Stomach (tissue), 9 donors: ENCODE measurements around the gene EFCC1. TPM values are rescaled to one million over a fixed set of nuclear protein-coding genes. Genes with fewer than 3 reads are reported as not detected.
A peak's percentile ranks its signal among the peaks of the same experiment; 100 is the strongest.

Source experiments
- DNase-seq, 2 donors: peaks; one replicate each; pipeline versions ENCODE4 v3.0.0 to v3.0.0-alpha.2; 2013 to 2019
- H3K27ac ChIP-seq, 5 donors: fragments of 200-600 bp in 4 of 5; sonication (generic) in 4 of 5; one replicate each; pipeline ENCODE4 v1.5.1; 2013 to 2019; ENCODE audit warnings: mild to moderate bottlenecking in 1 of 5, moderate library complexity in 1 of 5
- H3K27me3 ChIP-seq, 3 donors: fragments of 200-600 bp; sonication (generic); one replicate each; pipeline ENCODE4 v1.5.1; 2017 to 2019; ENCODE audit warnings: mixed run types in 1 of 3
- H3K36me3 ChIP-seq, 4 donors: fragments of 200-600 bp; sonication (generic); 1 replicate in 3 of 4; 2 replicates in 1 of 4; pipeline ENCODE4 v1.5.1; 2016 to 2019
- H3K4me1 ChIP-seq, 4 donors: fragments of 200-600 bp; sonication (generic); one replicate each; pipeline ENCODE4 v1.5.1; 2016 to 2019
- H3K4me3 ChIP-seq, 4 donors: fragments of 200-600 bp; sonication (generic) in 3 of 4; one replicate each; pipeline ENCODE4 v1.5.1; 2016 to 2019; ENCODE audit warnings: mild to moderate bottlenecking in 1 of 4
- H3K9me3 ChIP-seq, 4 donors: fragments of 200-600 bp; sonication (generic); one replicate each; pipeline ENCODE4 v1.5.1; 2016 to 2019
- CTCF ChIP-seq, 7 experiments: fragments of 450-650 bp in 4 of 7; fragments of 200-600 bp in 3 of 7; sonication (generic) in 3 of 7; IDR thresholded peaks; one replicate each; pipeline ENCODE4 v1.5.1; 2016 to 2019; ENCODE audit warnings: antibody characterized with exemption in 7 of 7, control low read depth in 2 of 7, mild to moderate bottlenecking in 1 of 7
- EP300 ChIP-seq: sonication (generic); formaldehyde crosslinking; IDR thresholded peaks from one replicate; pipeline ENCODE4 v1.6.1; 2017; ENCODE audit warnings: antibody characterized with exemption
- POLR2A ChIP-seq, 4 donors: fragments of 450-650 bp; IDR thresholded peaks; one replicate each; pipeline ENCODE4 v1.6.1; 2016; ENCODE audit warnings: antibody characterized with exemption in 4 of 4, control low read depth in 2 of 4, mild to moderate bottlenecking in 1 of 4, moderate library complexity in 1 of 4
- POLR2AphosphoS5 ChIP-seq, 3 donors: sonication (generic); formaldehyde crosslinking; IDR thresholded peaks; one replicate each; pipeline ENCODE4 v1.6.1; 2016; ENCODE audit warnings: antibody characterized with exemption in 3 of 3
- WGBS, 5 donors: extraction: QIAGEN DNeasy Blood & Tissue Kit in 3 of 5; methylation state at CpG; one replicate each; pipeline versions ENCODE4 v1.1.5 to v1.1.7; 2013 to 2018; 5-methylcytosine and 5-hydroxymethylcytosine counted together
- intact Hi-C: fragments of 100-400 bp; cut with DNase I; formaldehyde crosslinking; loops from one replicate; pipeline ENCODE4 v1.15.1; 2023; ENCODE audit warnings: low total_unique reads
- polyA plus RNA-seq, 3 donors: library from polyadenylated mRNA; stranded (reverse); fragments of 200-250 nt; gene quantifications; one replicate each; pipeline ENCODE4 v1.2.3, GENCODE V29; 2013
- total RNA-seq, 5 donors: library from RNA; depleted of rRNA; stranded (reverse); fragments of >200 nt; gene quantifications; one replicate each; pipeline versions ENCODE4 v1.1.0 to v1.2.3, GENCODE V29; 2014 to 2016
- donor health status: healthy with polysubstance abuse.
- donor health status: Bipolar disorder and iron deficiency.
- donor health status: healthy.

EFCC1 gene
- total and polyA plus RNA-seq, 8 donors, result 1.0 to 13.9 (median 9.2) TPM

DNA sequence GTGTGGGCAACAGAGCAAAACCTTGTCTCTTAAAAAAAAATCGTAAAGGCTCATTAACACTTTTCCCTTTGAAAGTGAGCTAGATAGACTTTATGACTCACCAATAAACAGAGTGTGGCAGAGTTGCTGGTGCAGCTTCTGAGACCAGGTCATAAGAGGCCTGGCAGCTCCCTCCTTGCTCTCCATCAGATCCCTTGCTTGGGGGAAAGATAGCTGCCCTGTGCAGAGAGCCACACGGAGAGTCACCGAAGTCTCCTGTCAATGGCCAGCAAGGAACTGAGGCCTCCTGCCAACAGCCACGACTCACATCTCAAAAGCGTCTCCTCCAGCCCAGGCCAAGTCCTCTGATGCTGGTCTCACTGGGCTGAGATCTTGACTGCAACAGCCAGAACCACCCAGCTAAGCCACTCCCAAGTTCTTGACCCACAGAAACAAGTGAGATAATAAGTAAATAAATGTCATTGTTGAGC is 50.8 kb downstream of the EFCC1 start:
- H3K4me1 ChIP-seq, result peaks cover 40 to 73% (median 52%) of the 10 kb centered on the region in 4 donors
- H3K9me3 ChIP-seq, result peaks cover 0 to 3% (median 0%) of the 10 kb centered on the region in 4 donors
- H3K36me3 ChIP-seq, result no peaks in the 10 kb centered on the region
- H3K27me3 ChIP-seq, result peaks cover 0 to 2% (median 0%) of the 10 kb centered on the region in 3 donors
- no peak overlapping the region for H3K4me3 ChIP-seq
- peak; percentile 70 to 77 for DNase-seq
- H3K27ac ChIP-seq, result peak overlapping the region; percentile 76 to 91 (median 87)
- intact Hi-C loops, result no loop called here
- TF ChIP-seq CTCF (IDR thresholded peaks at IDR 0.05) (no peak), POLR2AphosphoS5 (IDR thresholded peaks at IDR 0.05) (peak in 2 of 3 donors; percentile 41 to 42), POLR2A (IDR thresholded peaks at IDR 0.05) (no peak), EP300 (no peak)
- WGBS, 5 donors, result 15 to 36% (median 26%) methylated on average over 5 of the region's 5 CpGs

DNA sequence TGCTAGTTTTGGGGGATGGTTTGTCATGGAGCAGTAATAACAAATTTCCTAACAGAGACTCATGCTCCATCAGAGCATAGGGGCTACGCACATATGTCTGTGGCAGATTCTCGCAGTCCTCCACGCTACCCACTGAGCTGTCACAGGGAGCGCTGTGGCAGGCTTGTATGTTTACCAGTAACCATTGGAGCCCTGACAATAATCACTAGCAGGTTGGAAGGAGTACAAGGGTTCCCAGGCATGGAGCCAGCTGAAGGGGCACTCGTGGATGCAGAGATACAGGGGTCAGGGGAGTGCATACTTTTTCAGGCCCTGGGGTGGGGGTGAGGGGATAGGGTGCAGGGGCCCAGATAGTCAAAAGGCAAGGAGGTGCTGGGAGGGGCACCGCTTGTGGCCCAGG is 51.6 kb downstream of the EFCC1 start:
- Histone ChIP-seq H3K4me3 (no peak overlapping the region), H3K27ac (peak overlapping the region; percentile 76 to 91 (median 85)), H3K27me3 (no peaks in the 10 kb centered on the region), H3K9me3 (peaks cover 0 to 2% (median 0%) of the 10 kb centered on the region in 4 donors), H3K4me1 (peaks cover 40 to 67% (median 52%) of the 10 kb centered on the region in 4 donors), H3K36me3 (no peaks in the 10 kb centered on the region)
- WGBS, 5 donors, result 27 to 53% (median 35%) methylated on average over 6 of the region's 6 CpGs
- no peak for TF ChIP-seq CTCF (IDR thresholded peaks at IDR 0.05)
- no peak for TF ChIP-seq POLR2A (IDR thresholded peaks at IDR 0.05)
- no peak for TF ChIP-seq POLR2AphosphoS5 (IDR thresholded peaks at IDR 0.05)
- TF ChIP-seq EP300, result no peak
- intact Hi-C loops, result no loop called here
- DNase-seq, result peak; percentile 68 to 85

DNA sequence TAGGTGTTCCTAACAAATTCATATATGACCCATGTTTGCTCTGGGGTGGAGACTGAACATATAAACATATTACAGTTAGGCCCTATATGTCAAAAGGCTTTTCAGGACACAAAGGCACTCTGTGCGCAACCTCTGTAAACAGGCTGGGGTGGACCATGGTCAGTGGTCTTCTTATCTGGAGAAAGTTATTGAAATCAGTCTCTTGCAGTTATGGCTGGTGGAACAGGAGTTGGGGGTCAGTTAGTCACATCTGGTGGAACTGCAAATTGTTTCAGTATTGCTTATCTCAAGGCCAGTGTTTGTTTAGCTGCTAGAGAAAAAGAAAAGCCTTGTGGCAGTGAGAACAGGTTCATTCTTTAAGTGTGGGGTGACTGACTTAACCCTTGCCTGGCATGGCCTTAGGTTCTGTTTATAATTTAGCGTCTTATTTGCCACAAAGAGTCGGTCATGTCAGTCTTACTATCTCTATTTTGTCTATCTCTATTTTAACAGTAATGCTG is 53.6 kb downstream of the EFCC1 start:
- Histone ChIP-seq H3K36me3 (no peaks in the 10 kb centered on the region), H3K9me3 (no peaks in the 10 kb centered on the region), H3K4me3 (no peak overlapping the region), H3K27ac (peak overlapping the region; percentile 76 to 93 (median 87)), H3K4me1 (peaks cover 50 to 86% (median 68%) of the 10 kb centered on the region in 4 donors), H3K27me3 (no peaks in the 10 kb centered on the region)
- intact Hi-C loops, result no loop called here
- WGBS, 5 donors, result 24 to 66% (median 44%) methylated on average over 3 of the region's 3 CpGs
- DNase-seq, result peak in 1 of 2 donors; percentile 90
- TF ChIP-seq POLR2AphosphoS5 (IDR thresholded peaks at IDR 0.05) (peak in 1 of 3 donors; percentile 36), EP300 (no peak), CTCF (IDR thresholded peaks at IDR 0.05) (peak in 1 of 7 experiments; percentile 6), POLR2A (IDR thresholded peaks at IDR 0.05) (no peak)

- H3K36me3 ChIP-seq, result no peaks in the 10 kb centered on the region
- DNase-seq, result peak in 1 of 2 donors; percentile 55
- H3K27me3 ChIP-seq, result no peaks in the 10 kb centered on the region
- no peaks in the 10 kb centered on the region for H3K9me3 ChIP-seq
- TF ChIP-seq POLR2A (IDR thresholded peaks at IDR 0.05) (no peak), EP300 (no peak), POLR2AphosphoS5 (IDR thresholded peaks at IDR 0.05) (no peak), CTCF (IDR thresholded peaks at IDR 0.05) (no peak)
- intact Hi-C loops, result no loop called here
- peak overlapping the region; percentile 49 to 91 (median 85) for H3K27ac ChIP-seq
- 28 to 54% (median 39%) methylated on average over 9 of the region's 9 CpGs for WGBS, 5 donors
- H3K4me3 ChIP-seq, result no peak overlapping the region
- peaks cover 47 to 74% (median 61%) of the 10 kb centered on the region in 4 donors for H3K4me1 ChIP-seq
These were observed 55.5 kb downstream of the EFCC1 start for GRCh38 chr3:129056451-129057173.
